Measurements from ENCODE around the gene PALLD. TPM values are rescaled to one million over a fixed set of nuclear protein-coding genes. Genes with fewer than 3 reads are reported as not detected.
A peak's percentile ranks its signal among the peaks of the same experiment; 100 is the strongest.

Gene PALLD
- total RNA-seq, 1 donor from 2014 or later: 38.6 TPM

- DNase-seq (ENCODE audit: extremely low read depth, low read depth, low spot score): no peak
Measured at GRCh38 chr4:168553714-168554370, 57.0 kb downstream of the PALLD start.

GRCh38 chr4:168555437-168555836 lies 58.6 kb downstream of the PALLD start:
- DNase-seq (ENCODE audit: extremely low read depth, low read depth, low spot score): no peak

- no peak for DNase-seq (ENCODE audit: extremely low read depth, low read depth, low spot score)
Measured at GRCh38 chr4:168557658-168558057, 60.8 kb downstream of the PALLD start.

- DNase-seq (ENCODE audit: extremely low read depth, low read depth, low spot score): peak; percentile 96
Measured at GRCh38 chr4:168558599-168558998, 61.7 kb downstream of the PALLD start.

- no peak for DNase-seq (ENCODE audit: extremely low read depth, low read depth, low spot score)
Measured at GRCh38 chr4:168560184-168561180, 63.6 kb downstream of the PALLD start.

- no peak for DNase-seq (ENCODE audit: extremely low read depth, low read depth, low spot score)
Measured at GRCh38 chr4:168562041-168562571, 65.3 kb downstream of the PALLD start.

GRCh38 chr4:168564023-168564422 lies 67.2 kb downstream of the PALLD start:
- no peak for DNase-seq (ENCODE audit: extremely low read depth, low read depth, low spot score)

- no peak for DNase-seq (ENCODE audit: extremely low read depth, low read depth, low spot score)
Measured at GRCh38 chr4:168565130-168565529, 68.3 kb downstream of the PALLD start.

- no peak for DNase-seq (ENCODE audit: extremely low read depth, low read depth, low spot score)
Measured at GRCh38 chr4:168566726-168567125, 69.9 kb downstream of the PALLD start.

- no peak for DNase-seq (ENCODE audit: extremely low read depth, low read depth, low spot score)
Measured at GRCh38 chr4:168569066-168569930, 72.4 kb downstream of the PALLD start.

GRCh38 chr4:168569931-168570276 lies 73.1 kb downstream of the PALLD start:
- no peak for DNase-seq (ENCODE audit: extremely low read depth, low read depth, low spot score)

- DNase-seq (ENCODE audit: extremely low read depth, low read depth, low spot score): no peak
Measured at GRCh38 chr4:168570466-168570865, 73.6 kb downstream of the PALLD start.

GRCh38 chr4:168572002-168572401 lies 75.2 kb downstream of the PALLD start:
- no peak for DNase-seq (ENCODE audit: extremely low read depth, low read depth, low spot score)

- DNase-seq (ENCODE audit: extremely low read depth, low read depth, low spot score): no peak
Measured at GRCh38 chr4:168573870-168574269, 77.0 kb downstream of the PALLD start.

- DNase-seq (ENCODE audit: extremely low read depth, low read depth, low spot score): no peak
Measured at GRCh38 chr4:168574581-168575295, 77.9 kb downstream of the PALLD start.

- DNase-seq (ENCODE audit: extremely low read depth, low read depth, low spot score): no peak
Measured at GRCh38 chr4:168575473-168575872, 78.6 kb downstream of the PALLD start.

- DNase-seq (ENCODE audit: extremely low read depth, low read depth, low spot score): no peak
Measured at GRCh38 chr4:168577624-168578023, 80.8 kb downstream of the PALLD start.

GRCh38 chr4:168580228-168580627 lies 83.4 kb downstream of the PALLD start:
- DNase-seq (ENCODE audit: extremely low read depth, low read depth, low spot score): no peak

GRCh38 chr4:168584321-168584771 lies 87.5 kb downstream of the PALLD start:
- no peak for DNase-seq (ENCODE audit: extremely low read depth, low read depth, low spot score)

Measured in glomerular endothelial cell (primary cell).